Mucosa of descending colon (tissue), 3 donors: Measurements from ENCODE around the gene CLECL1. TPM values are rescaled to one million over a fixed set of nuclear protein-coding genes. Genes with fewer than 3 reads are reported as not detected.
"Not testable (repeated sequence)": the region's sequence is repeated elsewhere in the genome, so short reads cannot be mapped to it uniquely, and the experiment has no call there.

Experiments
- ATAC-seq: fragments of 200-7000 bp; cut with Tn5 transposase; one replicate; pipeline ENCODE4 v1.9.1; 2020; ENCODE audit warnings: mild to moderate bottlenecking, moderate library complexity
- DNase-seq, 3 donors: peaks; one replicate each; pipeline ENCODE4 v3.0.0-alpha.2; 2020
- H3K36me3 ChIP-seq: fragments of 200-600 bp; one replicate; pipeline ENCODE4 v1.8.0; 2021; ENCODE audit warnings: low read depth, mild to moderate bottlenecking
- H3K4me1 ChIP-seq: fragments of 200-600 bp; one replicate; pipeline ENCODE4 v1.8.0; 2021; ENCODE audit warnings: low read depth, mild to moderate bottlenecking
- H3K4me3 ChIP-seq: fragments of 200-600 bp; one replicate; pipeline ENCODE4 v1.8.0; 2021; ENCODE audit warnings: mild to moderate bottlenecking
- H3K9me3 ChIP-seq: fragments of 200-600 bp; one replicate; pipeline ENCODE4 v1.8.0; 2021; ENCODE audit warnings: mild to moderate bottlenecking
- CTCF ChIP-seq: fragments of 200-600 bp; IDR thresholded peaks from one replicate; pipeline ENCODE4 v1.8.0; 2022; ENCODE audit warnings: antibody characterized with exemption, mild to moderate bottlenecking
- intact Hi-C, 2 donors: fragments of 100-400 bp; cut with DNase I in 1 of 2; cut with micrococcal nuclease in 1 of 2; formaldehyde crosslinking; loops; one replicate each; pipeline versions ENCODE4 v1.11.0 to v1.11.1; 2022; cut with DNase I, micrococcal nuclease
- total RNA-seq, 3 donors: library from RNA; stranded (reverse); fragmentation: NEBNext Ultra II Directional in 2 of 3; extraction: Animal tissue kit (Norgen Biotek cat#: 25700) in 2 of 3; gene quantifications; one replicate each; pipeline versions ENCODE4 v1.2.1 to v1.2.4, GENCODE V29; 2021 to 2023
- donor health status: DM: no; HTN: no; CAD: no; lungs with moderate emphysema.
- donor health status: DM: no; HTN: no; CAD: no.
- donor health status: DM: no; HTN: yes; CAD: no.

The CLECL1 gene
- total RNA-seq, 3 donors from 2014 or later = 0.51 to 0.64 TPM; not detected in 1

GRCh38 chr12:9742661-9743060 lies 9.8 kb upstream of the CLECL1 start:
- no peak for TF ChIP-seq CTCF
- Histone ChIP-seq H3K9me3 (no peaks in the 10 kb centered on the region), H3K4me1 (peaks cover 3% of the 10 kb centered on the region), H3K36me3 (no peaks in the 10 kb centered on the region), H3K4me3 (no peak overlapping the region)
- intact Hi-C loops = loop anchor here in 1 of 2 donors (10.0 kb wide), 1 partner anchor 182 kb away; no protein-coding TSS in a partner anchor
- ATAC-seq (peak; percentile 75), DNase-seq (peak in 2 of 3 donors; percentile 31 to 60)

GRCh38 chr12:9741726-9742125 lies 8.8 kb upstream of the CLECL1 start:
- Histone ChIP-seq H3K36me3 (no peaks in the 10 kb centered on the region), H3K9me3 (no peaks in the 10 kb centered on the region), H3K4me1 (peaks cover 7% of the 10 kb centered on the region), H3K4me3 (no peak overlapping the region)
- intact Hi-C loops = loop anchor here in 1 of 2 donors (10.0 kb wide), 1 partner anchor 183 kb away; no protein-coding TSS in a partner anchor
- no peak for TF ChIP-seq CTCF
- ATAC-seq (peak; percentile 69), DNase-seq (peak in 2 of 3 donors; percentile 54 to 55)

- H3K9me3 ChIP-seq = no peaks in the 10 kb centered on the region
- peaks cover 7% of the 10 kb centered on the region for H3K4me1 ChIP-seq
- TF ChIP-seq CTCF = no peak
- ATAC-seq = peak; percentile 68
- intact Hi-C loops = loop anchor here in 1 of 2 donors (10.0 kb wide), 1 partner anchor 185 kb away; no protein-coding TSS in a partner anchor
- no peak for DNase-seq
- no peaks in the 10 kb centered on the region for H3K36me3 ChIP-seq
- H3K4me3 ChIP-seq = no peak overlapping the region
Observed at GRCh38 chr12:9740106-9740750, 7.3 kb upstream of the CLECL1 start.

GRCh38 chr12:9739404-9740105 lies 6.7 kb upstream of the CLECL1 start:
- intact Hi-C loops = loop anchor here in 1 of 2 donors (10.0 kb wide), 1 partner anchor 185 kb away; no protein-coding TSS in a partner anchor
- H3K4me3 ChIP-seq, H3K36me3 ChIP-seq, H3K4me1 ChIP-seq, H3K9me3 ChIP-seq: not testable (repeated sequence)
- ATAC-seq (peak; percentile 33), DNase-seq (peak in 2 of 3 donors; percentile 52 to 71)

- H3K36me3 ChIP-seq, H3K9me3 ChIP-seq, intact Hi-C loops, DNase-seq, ATAC-seq, H3K4me3 ChIP-seq, H3K4me1 ChIP-seq: not testable (repeated sequence)
Observed at GRCh38 chr12:9738905-9739304, 6.0 kb upstream of the CLECL1 start.

- Histone ChIP-seq H3K4me1 (peaks cover 4% of the 10 kb centered on the region), H3K36me3 (no peaks in the 10 kb centered on the region), H3K4me3 (no peak overlapping the region), H3K9me3 (no peaks in the 10 kb centered on the region)
- no peak for TF ChIP-seq CTCF
- ATAC-seq (peak; percentile 36), DNase-seq (no peak)
- intact Hi-C loops = no loop called here
Observed at GRCh38 chr12:9736936-9737705, 4.2 kb upstream of the CLECL1 start.
